MG63 (cell line): ENCODE results near the gene PCSK6. TPM values are rescaled to one million over a fixed set of nuclear protein-coding genes. Genes with fewer than 3 reads are reported as not detected.
"Not testable (repeated sequence)": the region's sequence is repeated elsewhere in the genome, so short reads cannot be mapped to it uniquely, and the experiment has no call there.

Source experiments
- DNase-seq: peaks from one replicate; pipeline ENCODE4 v3.0.0-alpha.2; 2020
- H3K27me3 ChIP-seq: fragments of 250-450 bp; sonication (Bioruptor Pico); 2 replicates; pipeline ENCODE4 v1.5.1; 2020; ENCODE audit warnings: mild to moderate bottlenecking, moderate library complexity
- H3K36me3 ChIP-seq: fragments of 250-450 bp; sonication (Bioruptor Pico); 2 replicates; pipeline ENCODE4 v1.5.1; 2020; ENCODE audit warnings: mild to moderate bottlenecking, moderate library complexity
- H3K4me3 ChIP-seq: fragments of 250-450 bp; sonication (Bioruptor Pico); 2 replicates; pipeline ENCODE4 v1.5.1; 2020; ENCODE audit warnings: mild to moderate bottlenecking, moderate library complexity
- H3K9me3 ChIP-seq: fragments of 250-450 bp; sonication (Bioruptor Pico); 2 replicates; pipeline ENCODE4 v1.5.1; 2020; ENCODE audit warnings: mild to moderate bottlenecking, moderate library complexity
- total RNA-seq: library from RNA; depleted of rRNA; stranded (reverse); fragments of >200 nt; shearing (Covaris generic); gene quantifications from 2 replicates; pipeline ENCODE4 v1.2.3, GENCODE V29; 2014; ENCODE audit warnings: low replicate concordance

Gene PCSK6
- total RNA-seq, 1 experiment from 2014 or later = 48.8 TPM

GRCh38 chr15:101368086-101368780 is 121.3 kb downstream of the PCSK6 start:
- Histone ChIP-seq H3K36me3 (peaks cover 33% of the 10 kb centered on the region), H3K27me3 (no peaks in the 10 kb centered on the region), H3K9me3 (no peaks in the 10 kb centered on the region), H3K4me3 (no peak overlapping the region)
- DNase-seq = no peak

DNA sequence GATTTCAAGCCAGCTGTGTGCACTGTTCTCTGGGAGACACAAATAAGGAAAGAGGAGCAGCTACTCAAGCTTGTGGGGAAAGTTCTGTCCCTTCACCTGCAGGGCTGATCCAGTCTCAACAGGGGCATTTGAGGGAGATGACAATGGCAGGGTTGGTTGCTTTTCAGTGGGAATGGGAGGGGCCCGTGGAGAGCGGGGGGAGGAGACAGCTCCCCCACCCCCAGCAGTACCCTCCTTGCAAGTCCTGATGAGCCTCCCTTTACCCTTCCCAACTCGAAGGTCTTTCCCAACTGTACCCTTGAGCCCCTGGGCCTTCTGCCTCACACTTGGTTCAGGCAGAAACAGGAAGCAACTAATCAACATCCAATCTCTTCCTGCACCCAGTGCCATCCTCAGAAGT is 122.7 kb downstream of the PCSK6 start:
- H3K4me3 ChIP-seq = no peak overlapping the region
- DNase-seq = no peak
- no peaks in the 10 kb centered on the region for H3K27me3 ChIP-seq
- no peaks in the 10 kb centered on the region for H3K9me3 ChIP-seq
- H3K36me3 ChIP-seq = peaks cover 39% of the 10 kb centered on the region

GRCh38 chr15:101362986-101363566 is 126.4 kb downstream of the PCSK6 start:
- Histone ChIP-seq H3K9me3 (no peaks in the 10 kb centered on the region), H3K4me3 (no peak overlapping the region), H3K36me3 (peaks cover 27% of the 10 kb centered on the region), H3K27me3 (no peaks in the 10 kb centered on the region)
- no peak for DNase-seq

GRCh38 chr15:101362359-101362758 is 127.1 kb downstream of the PCSK6 start:
- no peak overlapping the region for H3K4me3 ChIP-seq
- H3K27me3 ChIP-seq = no peaks in the 10 kb centered on the region
- DNase-seq = no peak
- no peaks in the 10 kb centered on the region for H3K9me3 ChIP-seq
- peaks cover 27% of the 10 kb centered on the region for H3K36me3 ChIP-seq

DNA sequence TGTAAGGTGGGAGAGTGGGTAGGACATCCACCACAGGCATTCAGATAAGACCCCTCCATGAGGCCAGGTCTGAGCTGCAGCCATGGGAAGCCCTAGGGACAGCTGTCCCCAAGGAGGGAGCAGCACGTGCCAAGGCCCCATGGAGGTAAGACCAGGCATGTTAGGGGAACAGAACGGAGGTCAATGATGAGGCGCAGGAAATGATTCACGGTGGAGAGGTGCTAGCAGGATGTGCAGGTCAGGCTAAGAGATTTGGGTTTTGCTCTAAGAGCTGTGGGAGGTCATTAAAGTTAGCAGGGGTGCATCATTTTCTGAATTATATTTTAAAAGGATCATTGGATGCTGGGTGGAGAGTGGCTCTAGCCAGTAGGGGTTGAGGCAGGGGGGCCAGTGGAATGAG is 128.1 kb downstream of the PCSK6 start:
- no peaks in the 10 kb centered on the region for H3K9me3 ChIP-seq
- H3K36me3 ChIP-seq = peaks cover 28% of the 10 kb centered on the region
- no peak for DNase-seq
- H3K4me3 ChIP-seq = no peak overlapping the region
- H3K27me3 ChIP-seq = no peaks in the 10 kb centered on the region

DNA sequence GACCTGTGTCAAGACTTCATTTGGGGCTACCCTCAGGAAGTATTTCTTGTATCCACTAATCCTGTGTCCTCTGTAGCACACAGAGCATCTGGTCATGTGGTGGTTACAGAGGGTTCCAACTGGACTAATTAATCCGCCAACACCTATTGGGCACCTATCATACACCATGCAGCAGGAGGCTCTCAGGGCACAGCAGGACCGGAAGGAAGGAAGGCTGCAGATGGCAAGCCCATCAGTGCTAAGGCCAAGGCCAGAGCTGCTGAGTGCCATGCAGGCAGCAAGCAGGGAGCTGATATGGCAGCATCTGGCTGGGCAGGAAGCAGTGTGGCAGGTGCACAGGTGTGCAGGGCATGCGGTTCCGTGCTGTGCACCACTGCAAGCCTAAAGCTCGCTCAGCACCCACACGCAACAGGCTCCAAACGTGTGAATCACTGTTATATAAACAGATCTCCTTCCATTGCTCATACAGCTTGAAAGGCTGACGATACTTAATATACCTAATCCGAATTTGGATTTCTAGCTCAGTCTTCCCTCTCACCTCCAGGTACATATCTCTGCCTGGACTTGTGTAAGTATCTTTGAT is 130.1 kb downstream of the PCSK6 start:
- H3K9me3 ChIP-seq = no peaks in the 10 kb centered on the region
- H3K36me3 ChIP-seq = peaks cover 26% of the 10 kb centered on the region
- H3K27me3 ChIP-seq = no peaks in the 10 kb centered on the region
- no peak for DNase-seq
- H3K4me3 ChIP-seq = no peak overlapping the region

- H3K4me3 ChIP-seq = no peak overlapping the region
- no peak for DNase-seq
- no peaks in the 10 kb centered on the region for H3K9me3 ChIP-seq
- H3K36me3 ChIP-seq = peaks cover 29% of the 10 kb centered on the region
- H3K27me3 ChIP-seq = no peaks in the 10 kb centered on the region
Observed at GRCh38 chr15:101358895-101359294, 130.6 kb downstream of the PCSK6 start.

DNA sequence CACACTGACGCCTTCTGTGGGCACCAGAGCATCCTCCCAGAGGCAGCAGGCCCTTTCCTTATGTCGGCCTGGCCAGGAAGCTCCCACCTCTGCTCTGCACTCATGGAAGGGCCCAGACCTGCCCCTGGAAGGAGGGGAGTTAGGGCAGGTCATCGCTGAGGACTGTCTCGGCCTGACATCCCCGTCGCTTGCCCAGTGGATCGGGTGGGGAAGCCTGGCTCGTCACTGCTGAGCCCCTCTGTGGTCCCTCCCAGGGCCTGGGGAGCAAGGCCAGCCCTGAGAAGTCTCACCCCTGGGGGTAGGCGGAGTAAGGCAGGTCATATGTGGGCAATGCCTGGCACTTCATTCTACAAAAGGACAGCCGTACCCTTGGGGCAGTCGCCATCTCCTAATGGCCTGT is 131.6 kb downstream of the PCSK6 start:
- no peak overlapping the region for H3K4me3 ChIP-seq
- no peaks in the 10 kb centered on the region for H3K27me3 ChIP-seq
- DNase-seq = no peak
- H3K36me3 ChIP-seq = peaks cover 28% of the 10 kb centered on the region
- H3K9me3 ChIP-seq = no peaks in the 10 kb centered on the region

- Histone ChIP-seq H3K36me3 (peaks cover 22% of the 10 kb centered on the region), H3K9me3 (no peaks in the 10 kb centered on the region), H3K27me3 (no peaks in the 10 kb centered on the region), H3K4me3 (no peak overlapping the region)
- no peak for DNase-seq
Observed at GRCh38 chr15:101357333-101357732, 132.2 kb downstream of the PCSK6 start.

- not testable (repeated sequence) for DNase-seq, H3K9me3 ChIP-seq, H3K4me3 ChIP-seq, H3K27me3 ChIP-seq
- H3K36me3 ChIP-seq = peaks cover 21% of the 10 kb centered on the region
Observed at GRCh38 chr15:101356512-101357172, 132.9 kb downstream of the PCSK6 start.

GRCh38 chr15:101355678-101356464 is 133.6 kb downstream of the PCSK6 start:
- no peak for DNase-seq
- H3K27me3 ChIP-seq = no peaks in the 10 kb centered on the region
- no peaks in the 10 kb centered on the region for H3K9me3 ChIP-seq
- peaks cover 25% of the 10 kb centered on the region for H3K36me3 ChIP-seq
- no peak overlapping the region for H3K4me3 ChIP-seq

DNA sequence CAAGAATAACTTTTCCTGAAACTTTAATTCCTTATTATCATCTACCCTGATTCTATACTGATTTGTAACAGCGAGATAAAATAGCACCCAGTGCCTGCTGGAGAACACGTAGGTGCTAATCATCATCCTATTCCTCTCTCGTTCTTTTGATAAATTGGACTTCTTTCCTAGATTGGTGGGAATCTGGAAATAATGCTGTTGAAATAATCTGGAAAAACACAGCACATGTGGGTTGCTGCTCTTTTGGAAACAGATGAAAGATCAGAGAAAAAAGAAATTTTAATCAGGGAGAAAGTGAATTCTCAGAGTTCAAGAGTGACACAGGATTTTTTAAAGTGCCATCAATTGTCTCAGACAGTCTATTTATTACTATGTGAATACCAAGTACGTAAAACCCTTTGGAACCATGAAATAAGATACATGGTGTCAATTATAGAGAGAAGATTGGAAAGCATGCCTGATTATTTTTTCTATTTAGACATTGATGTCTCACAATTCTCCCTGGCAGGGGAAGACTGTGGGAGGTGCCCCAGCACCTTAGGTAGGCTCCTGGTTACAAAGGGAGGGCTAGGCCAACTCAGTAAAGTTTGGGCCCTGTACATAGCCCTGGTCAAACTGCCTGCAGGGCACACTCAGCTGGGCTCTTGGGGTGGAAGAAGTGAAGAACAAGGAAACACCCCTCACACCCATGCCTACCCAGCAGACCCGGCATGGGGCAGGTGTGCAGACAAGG is 134.4 kb downstream of the PCSK6 start:
- H3K36me3 ChIP-seq = peaks cover 31% of the 10 kb centered on the region
- H3K9me3 ChIP-seq = no peaks in the 10 kb centered on the region
- no peak for DNase-seq
- H3K27me3 ChIP-seq = no peaks in the 10 kb centered on the region
- no peak overlapping the region for H3K4me3 ChIP-seq

- Histone ChIP-seq H3K27me3 (no peaks in the 10 kb centered on the region), H3K9me3 (no peaks in the 10 kb centered on the region), H3K4me3 (no peak overlapping the region), H3K36me3 (peaks cover 24% of the 10 kb centered on the region)
- no peak for DNase-seq
Observed at GRCh38 chr15:101353240-101353639, 136.3 kb downstream of the PCSK6 start.

- Histone ChIP-seq H3K36me3 (peaks cover 23% of the 10 kb centered on the region), H3K27me3 (no peaks in the 10 kb centered on the region), H3K4me3 (no peak overlapping the region), H3K9me3 (no peaks in the 10 kb centered on the region)
- no peak for DNase-seq
Observed at GRCh38 chr15:101351736-101352135, 137.8 kb downstream of the PCSK6 start.

GRCh38 chr15:101349047-101349951 is 140.2 kb downstream of the PCSK6 start:
- DNase-seq = peak; percentile 40
- Histone ChIP-seq H3K4me3 (no peak overlapping the region), H3K9me3 (no peaks in the 10 kb centered on the region), H3K27me3 (no peaks in the 10 kb centered on the region), H3K36me3 (peaks cover 16% of the 10 kb centered on the region)
